GM18526 (cell line): ENCODE data around the gene PRKD3.

Experiments used
- POLR2A ChIP-seq: IDR thresholded peaks from 3 replicates; pipeline ENCODE4 v1.6.1; 2011; ENCODE audit not compliant: insufficient read length; ENCODE audit errors: extremely low read depth

Gene PRKD3

GRCh38 chr2:37349231-37349860 is 24.7 kb upstream of the PRKD3 start:
- TF ChIP-seq POLR2A: no peak

GRCh38 chr2:37348155-37348554 is 23.5 kb upstream of the PRKD3 start:
- TF ChIP-seq POLR2A: no peak

GRCh38 chr2:37344453-37345361 is 20.1 kb upstream of the PRKD3 start, which contains the start of gene QPCT:
Gene QPCT (plus strand): TSS chr2:37344630. CDS start chr2:37344732, 102 bp downstream.
- TF ChIP-seq POLR2A: no peak

GRCh38 chr2:37343537-37344434 is 19.2 kb upstream of the PRKD3 start:
- TF ChIP-seq POLR2A: no peak

GRCh38 chr2:37342591-37343220 is 18.1 kb upstream of the PRKD3 start:
- no peak for TF ChIP-seq POLR2A

GRCh38 chr2:37340637-37341036 is 16.0 kb upstream of the PRKD3 start:
- TF ChIP-seq POLR2A: no peak

- TF ChIP-seq POLR2A: no peak
These were observed 14.3 kb upstream of the PRKD3 start for GRCh38 chr2:37338933-37339332.

GRCh38 chr2:37337620-37338280 is 13.1 kb upstream of the PRKD3 start:
- no peak for TF ChIP-seq POLR2A

GRCh38 chr2:37335604-37336003 is 11.0 kb upstream of the PRKD3 start:
- TF ChIP-seq POLR2A: no peak

- no peak for TF ChIP-seq POLR2A
These were observed 8.6 kb upstream of the PRKD3 start for GRCh38 chr2:37333256-37333655.

GRCh38 chr2:37332560-37332959 is 7.9 kb upstream of the PRKD3 start:
- no peak for TF ChIP-seq POLR2A

- TF ChIP-seq POLR2A: no peak
These were observed 6.0 kb upstream of the PRKD3 start for GRCh38 chr2:37330681-37331080.

GRCh38 chr2:37326866-37327634 is 2.4 kb upstream of the PRKD3 start:
- no peak for TF ChIP-seq POLR2A

- no peak for TF ChIP-seq POLR2A
These were observed 1.7 kb upstream of the PRKD3 start for GRCh38 chr2:37326285-37326684.
